GM19043 (cell line): Measurements from ENCODE around the gene KLHL3.

Experiments used
- ATAC-seq: cut with Tn5 transposase; IDR thresholded peaks from one replicate; pipeline ENCODE4 v1.9.1; 2021; ENCODE audit warnings: low read depth; ENCODE audit not compliant: unreplicated experiment

The KLHL3 gene

GRCh38 chr5:137710086-137710485 lies 25.8 kb downstream of the KLHL3 start:
- ATAC-seq, result no peak

- ATAC-seq, result no peak
Observed at GRCh38 chr5:137708796-137709559, 26.9 kb downstream of the KLHL3 start.

- ATAC-seq, result no peak
Observed at GRCh38 chr5:137708062-137708461, 27.8 kb downstream of the KLHL3 start.

- ATAC-seq, result no peak
Observed at GRCh38 chr5:137706841-137707240, 29.0 kb downstream of the KLHL3 start.

GRCh38 chr5:137705106-137705505 lies 30.8 kb downstream of the KLHL3 start:
- ATAC-seq, result no peak

GRCh38 chr5:137703565-137703964 lies 32.3 kb downstream of the KLHL3 start:
- no peak for ATAC-seq

- no peak for ATAC-seq
Observed at GRCh38 chr5:137700282-137700680, 35.6 kb downstream of the KLHL3 start.

- ATAC-seq, result no peak
Observed at GRCh38 chr5:137699336-137700281, 36.3 kb downstream of the KLHL3 start.

- ATAC-seq, result no peak
Observed at GRCh38 chr5:137696481-137696880, 39.4 kb downstream of the KLHL3 start.

- ATAC-seq, result no peak
Observed at GRCh38 chr5:137695651-137696428, 40.0 kb downstream of the KLHL3 start.

GRCh38 chr5:137693951-137694721 lies 41.8 kb downstream of the KLHL3 start:
- no peak for ATAC-seq

GRCh38 chr5:137693307-137693950 lies 42.5 kb downstream of the KLHL3 start:
- no peak for ATAC-seq

- ATAC-seq, result no peak
Observed at GRCh38 chr5:137689306-137689705, 46.6 kb downstream of the KLHL3 start.

- no peak for ATAC-seq
Observed at GRCh38 chr5:137688210-137688840, 47.6 kb downstream of the KLHL3 start.

GRCh38 chr5:137684761-137685160 lies 51.1 kb downstream of the KLHL3 start:
- no peak for ATAC-seq

- ATAC-seq, result no peak
Observed at GRCh38 chr5:137681191-137681590, 54.7 kb downstream of the KLHL3 start.

GRCh38 chr5:137679910-137680309 lies 56.0 kb downstream of the KLHL3 start:
- ATAC-seq, result no peak

GRCh38 chr5:137679195-137679594 lies 56.7 kb downstream of the KLHL3 start:
- ATAC-seq, result no peak

GRCh38 chr5:137672881-137673280 lies 63.0 kb downstream of the KLHL3 start:
- ATAC-seq, result no peak
